GM19023 (cell line): ENCODE data around the gene CSTF1.

Experiments
- ATAC-seq: cut with Tn5 transposase; IDR thresholded peaks from one replicate; pipeline ENCODE4 v1.9.1; 2021; ENCODE audit warnings: mild to moderate bottlenecking, moderate library complexity; ENCODE audit not compliant: unreplicated experiment

The CSTF1 gene

DNA sequence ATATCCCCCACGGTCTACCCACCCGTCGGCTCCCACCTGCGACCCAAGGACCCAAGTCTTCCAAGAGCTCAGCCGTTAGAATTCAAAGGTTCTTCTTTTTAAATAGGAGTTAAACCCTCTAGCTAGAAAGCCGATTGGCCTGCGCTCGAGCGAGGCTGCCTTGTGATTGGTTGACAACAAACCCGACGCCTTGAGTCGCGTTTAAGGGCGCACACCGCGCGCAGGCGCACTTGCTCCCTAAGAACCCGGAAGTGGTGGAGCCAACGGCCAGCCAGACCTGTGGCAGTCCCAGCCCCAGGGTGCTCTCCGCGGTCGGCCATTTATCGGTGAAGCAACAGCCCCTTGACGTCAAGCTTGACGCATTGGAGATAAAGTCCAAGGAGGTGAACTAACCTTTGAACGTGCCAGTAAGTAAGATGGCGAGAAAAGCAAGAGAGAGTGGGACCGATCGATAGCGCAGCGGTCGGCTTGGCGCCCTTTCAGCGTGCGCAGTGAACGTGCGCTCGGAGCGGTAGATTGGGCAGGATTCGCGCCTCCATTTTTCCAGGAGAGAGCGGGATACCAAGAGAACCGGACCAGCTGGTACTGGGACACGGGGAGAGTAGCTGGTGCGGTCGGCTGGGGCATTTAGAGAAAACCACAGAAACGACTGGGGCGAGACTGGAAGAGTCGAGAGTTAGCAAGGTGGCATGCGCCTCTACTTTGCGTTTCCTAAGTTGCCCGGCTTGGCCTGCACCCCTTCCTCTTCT, at the start of gene CSTF1, which contains the start of gene AURKA:
Gene CSTF1 (plus strand): TSS at position 514 of the 749 bp plus-strand sequence. CDS start 2,908 bp downstream, outside the sequence.
Gene AURKA (minus strand): TSS at position 84 of the 749 bp plus-strand sequence. CDS start 4,018 bp downstream, outside the sequence.
- peak; percentile 98 for ATAC-seq

- no peak for ATAC-seq
These were observed 49.7 kb upstream of the CSTF1 start for GRCh38 chr20:56342783-56343182.

GRCh38 chr20:56343861-56344381, 48.5 kb upstream of the CSTF1 start:
- no peak for ATAC-seq

- ATAC-seq, result no peak
These were observed 46.5 kb upstream of the CSTF1 start for GRCh38 chr20:56345911-56346310.

DNA sequence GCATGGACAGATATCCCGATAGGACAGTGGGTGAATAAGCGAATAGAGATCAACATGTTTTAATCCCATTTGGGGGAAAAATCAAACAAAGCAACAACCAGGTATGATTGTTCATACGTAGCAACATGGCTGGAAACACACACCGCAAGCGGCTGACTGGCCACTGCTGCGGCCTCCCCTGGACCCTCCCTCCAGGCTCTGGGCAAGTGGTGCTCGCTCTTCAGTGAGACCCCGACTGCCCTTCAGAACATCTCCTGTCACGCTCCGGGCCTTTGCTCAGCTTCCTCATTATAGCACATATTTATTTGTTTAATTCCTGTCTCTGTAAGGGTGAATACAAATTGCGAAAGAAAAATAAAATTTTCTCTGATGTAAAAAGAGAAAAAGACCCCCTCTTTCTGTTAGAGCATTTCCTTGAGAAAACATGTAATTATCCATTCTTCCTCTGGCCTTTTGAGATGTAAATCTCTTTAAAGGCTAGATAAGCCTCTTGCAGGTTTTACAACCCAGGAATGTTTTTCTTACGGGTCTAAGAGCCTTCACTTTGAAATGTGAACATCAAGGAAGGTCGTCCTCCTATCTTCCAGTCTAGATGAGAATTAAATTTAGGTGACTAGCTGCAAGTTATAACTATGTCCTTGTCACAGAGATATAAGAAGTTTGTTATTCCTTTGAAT, 44.7 kb upstream of the CSTF1 start:
- ATAC-seq, result no peak

DNA sequence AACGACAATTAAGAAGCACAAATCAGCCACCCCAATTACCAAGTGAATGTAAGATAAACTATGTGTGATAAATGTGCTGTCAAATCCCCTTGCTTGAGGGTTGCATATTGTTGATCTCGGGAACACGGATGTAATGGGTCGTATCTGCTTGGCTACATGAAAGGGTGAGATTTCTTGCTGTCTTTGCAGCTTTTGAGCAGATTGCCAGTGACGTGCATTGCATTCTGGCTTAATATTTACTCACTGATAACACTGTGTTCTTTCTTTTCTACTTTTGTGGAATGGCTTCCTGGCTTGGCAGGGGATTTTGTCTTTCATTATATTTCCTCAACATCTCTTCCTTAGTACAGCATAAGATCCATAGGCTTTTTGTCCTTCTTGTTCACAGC, 44.1 kb upstream of the CSTF1 start:
- ATAC-seq, result no peak

DNA sequence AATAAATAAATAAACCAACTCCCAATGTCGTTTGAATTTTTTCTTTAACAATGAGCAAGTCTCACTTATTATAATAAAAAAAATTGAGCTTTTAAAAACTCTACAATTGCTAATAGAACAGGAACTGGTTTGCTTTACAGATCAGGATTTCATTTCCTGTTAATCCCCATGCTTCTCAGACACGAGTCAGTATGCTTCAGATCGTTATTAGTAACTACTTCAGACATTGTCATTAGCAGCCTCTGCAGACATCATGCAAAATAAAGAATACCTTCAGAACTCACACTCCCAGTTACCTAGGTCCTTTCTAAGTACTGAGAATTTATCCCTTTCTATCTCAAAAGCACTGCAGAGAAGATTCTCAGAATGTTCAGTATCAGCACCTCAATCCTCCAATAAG, 43.7 kb upstream of the CSTF1 start:
- no peak for ATAC-seq

- ATAC-seq, result no peak
These were observed 41.6 kb upstream of the CSTF1 start for GRCh38 chr20:56350842-56351241.

DNA sequence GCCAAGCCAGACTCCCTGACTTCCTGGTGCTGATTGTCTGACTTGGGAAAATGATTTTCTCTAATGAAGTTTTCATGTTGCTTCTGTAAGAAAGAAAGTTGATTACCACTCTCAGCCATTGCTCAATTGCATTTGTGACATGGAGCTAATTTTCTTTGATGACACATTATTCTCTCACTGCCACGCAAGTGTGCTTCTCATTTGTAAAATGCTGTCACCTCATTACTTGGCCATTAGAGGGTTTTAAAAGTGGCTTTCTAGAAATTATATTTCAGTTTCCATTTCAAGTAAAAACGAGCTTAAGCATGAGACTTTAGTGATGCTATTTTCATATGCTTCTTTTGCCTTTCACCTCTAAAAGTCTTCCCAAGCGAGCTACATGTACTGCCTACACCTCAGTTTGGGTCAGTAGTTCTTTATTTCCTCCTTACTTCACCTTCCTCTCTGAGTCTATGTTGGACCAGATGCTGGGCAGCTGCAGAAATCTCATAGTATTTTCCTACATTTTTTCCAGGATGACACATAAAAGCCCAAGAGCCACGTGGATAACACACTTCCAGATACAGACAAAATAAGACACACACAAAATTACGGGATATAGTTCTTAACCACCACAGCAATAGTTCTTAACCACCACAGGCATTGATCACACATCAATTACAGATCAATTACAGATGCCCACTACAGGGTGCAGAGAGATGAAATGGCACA, 39.9 kb upstream of the CSTF1 start:
- no peak for ATAC-seq

GRCh38 chr20:56353356-56353755, 39.1 kb upstream of the CSTF1 start:
- no peak for ATAC-seq

GRCh38 chr20:56358070-56358469, 34.4 kb upstream of the CSTF1 start:
- ATAC-seq, result no peak

- peak; percentile 95 for ATAC-seq
These were observed 33.7 kb upstream of the CSTF1 start, which contains the start of gene FAM210B for GRCh38 chr20:56358600-56359211. Gene FAM210B, plus strand, starts transcription at chr20:56358974. Its CDS starts 32 bp downstream, at chr20:56359006.

DNA sequence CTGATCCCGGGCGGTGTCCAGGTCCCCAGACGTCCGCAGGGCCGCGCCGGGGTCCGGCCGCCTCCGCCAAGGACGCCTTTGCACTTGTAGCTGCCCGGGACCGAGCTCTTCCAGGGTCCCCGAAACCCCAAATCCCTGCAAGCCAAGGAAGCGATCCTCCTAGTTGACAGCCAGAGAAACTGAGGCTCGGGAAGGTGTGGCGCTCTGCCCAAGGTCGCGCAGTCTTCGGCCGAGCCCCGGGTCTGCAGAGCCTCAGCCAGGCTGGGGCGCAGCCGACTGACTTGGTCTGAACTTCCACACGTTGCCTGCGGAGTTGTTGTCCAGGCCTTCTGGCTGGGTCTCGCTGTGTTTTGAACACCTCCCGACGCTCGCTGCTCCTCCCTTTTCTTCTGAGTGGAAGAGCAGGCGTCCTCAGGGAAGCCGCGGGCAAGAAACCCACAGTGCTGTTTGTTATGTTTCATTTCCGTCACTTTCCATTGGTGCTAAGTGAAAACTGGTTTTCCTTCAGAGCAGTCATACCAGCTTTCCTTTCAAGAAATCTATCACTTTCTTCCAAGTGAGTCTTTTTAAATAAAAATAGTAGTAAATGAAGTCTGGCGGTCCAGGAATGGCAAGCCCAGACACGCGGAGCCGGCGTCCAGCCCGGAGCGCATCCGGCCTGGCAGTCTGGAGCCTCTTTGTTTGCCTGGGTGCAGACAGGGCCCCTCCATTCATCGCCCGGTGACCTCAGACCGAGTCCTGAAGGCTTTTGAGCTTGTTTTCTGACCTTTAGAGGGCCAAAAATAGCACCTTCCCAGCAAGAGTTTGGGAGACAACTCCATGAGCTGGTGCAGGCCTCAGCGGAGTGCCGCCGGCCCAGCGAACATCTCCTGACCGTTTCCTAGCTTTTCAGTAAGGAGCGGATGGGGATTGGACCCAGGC, 33.0 kb upstream of the CSTF1 start:
- ATAC-seq, result peak; percentile 32

DNA sequence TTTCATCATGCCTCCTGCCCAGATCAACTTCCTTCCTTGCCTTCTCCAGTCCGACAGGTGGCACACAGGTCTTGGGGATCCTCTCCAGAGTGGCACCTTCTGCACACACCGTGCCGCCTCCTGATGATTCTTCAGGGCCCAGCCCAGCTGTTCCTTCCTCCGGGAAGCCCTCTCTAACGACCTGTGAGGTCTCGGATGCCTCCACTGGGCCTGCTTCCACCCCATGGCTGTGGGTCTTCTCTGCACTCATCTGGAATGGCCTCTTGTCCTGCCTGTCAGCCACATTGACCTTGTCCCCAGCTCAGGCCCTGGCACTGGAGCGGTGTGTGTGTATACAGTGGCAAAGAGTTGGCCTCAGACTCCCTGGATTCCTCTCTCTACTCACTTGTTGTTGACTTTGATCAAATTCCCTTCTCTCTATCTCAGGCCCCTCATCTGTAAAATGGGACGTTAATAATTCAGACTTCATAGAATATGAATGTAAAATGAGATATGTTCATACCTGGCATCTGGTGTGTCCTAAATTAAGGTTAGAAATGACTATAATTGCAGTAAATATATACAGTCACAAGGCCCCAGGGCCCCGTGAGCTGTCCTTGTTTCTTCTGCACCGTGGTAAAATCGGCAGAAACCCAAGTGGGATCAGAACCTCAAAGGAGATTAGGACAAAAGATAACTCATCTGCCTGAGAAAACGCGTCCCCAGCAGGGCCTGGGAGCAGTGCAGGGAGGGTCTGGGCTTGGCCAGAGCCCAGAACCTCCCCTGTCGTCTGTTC, 32.1 kb upstream of the CSTF1 start:
- ATAC-seq, result no peak

- ATAC-seq, result no peak
These were observed 31.6 kb upstream of the CSTF1 start for GRCh38 chr20:56360908-56361205.

DNA sequence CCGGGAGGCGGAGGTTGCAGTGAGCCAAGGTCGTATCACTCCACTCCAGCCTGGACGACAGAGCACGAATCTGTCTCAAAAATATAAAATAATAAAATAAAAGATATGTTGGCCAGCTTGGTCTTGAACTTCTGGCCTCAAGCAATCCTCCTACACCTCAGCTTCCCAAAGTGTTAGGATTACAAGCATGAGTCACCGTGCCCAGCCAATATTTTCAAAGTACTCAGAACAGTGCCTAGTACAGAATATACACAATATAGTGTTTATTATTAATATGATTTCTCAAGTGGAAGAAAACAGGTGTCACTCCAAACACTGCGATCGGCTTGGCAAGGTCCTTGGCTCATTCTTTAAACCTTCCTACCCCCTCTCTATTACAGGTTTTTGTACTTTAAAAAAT, 30.5 kb upstream of the CSTF1 start:
- no peak for ATAC-seq

DNA sequence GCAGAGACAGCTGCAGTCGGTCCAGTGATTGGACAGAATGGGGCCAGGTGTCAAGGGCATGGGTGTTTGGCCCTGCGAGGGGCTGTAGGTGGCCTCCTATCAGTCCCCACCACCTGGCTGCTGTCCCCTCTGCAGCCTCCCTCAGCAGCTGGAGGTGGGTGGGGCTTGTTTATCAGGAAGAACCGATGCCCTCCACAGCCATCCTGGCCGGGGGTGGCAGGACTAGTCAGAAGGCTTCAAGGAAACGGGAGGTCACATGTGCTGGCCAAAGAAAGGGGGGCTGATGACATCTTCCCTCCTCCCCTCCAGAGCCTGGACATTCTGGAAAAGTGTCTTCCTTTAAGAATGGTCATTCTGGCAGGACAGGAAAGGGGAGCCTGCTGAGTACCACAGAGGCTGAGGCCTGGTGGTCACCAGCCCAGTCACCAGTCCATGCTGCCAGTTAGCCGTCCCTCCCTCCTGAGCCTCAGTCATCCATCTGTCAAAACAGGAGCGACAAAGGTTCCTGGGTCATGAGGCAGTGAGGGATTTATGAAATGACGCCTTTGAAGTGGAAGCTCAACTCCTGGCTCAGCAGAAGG, 29.5 kb upstream of the CSTF1 start:
- no peak for ATAC-seq

GRCh38 chr20:56363491-56363890, 29.0 kb upstream of the CSTF1 start:
- no peak for ATAC-seq
